ENCODE results near the gene GNAL.

- no peak for TF ChIP-seq EZH2phosphoT487 (conservative IDR thresholded peaks at IDR 0.05; ENCODE audit: low read length)
- TF ChIP-seq, protein P1, sequence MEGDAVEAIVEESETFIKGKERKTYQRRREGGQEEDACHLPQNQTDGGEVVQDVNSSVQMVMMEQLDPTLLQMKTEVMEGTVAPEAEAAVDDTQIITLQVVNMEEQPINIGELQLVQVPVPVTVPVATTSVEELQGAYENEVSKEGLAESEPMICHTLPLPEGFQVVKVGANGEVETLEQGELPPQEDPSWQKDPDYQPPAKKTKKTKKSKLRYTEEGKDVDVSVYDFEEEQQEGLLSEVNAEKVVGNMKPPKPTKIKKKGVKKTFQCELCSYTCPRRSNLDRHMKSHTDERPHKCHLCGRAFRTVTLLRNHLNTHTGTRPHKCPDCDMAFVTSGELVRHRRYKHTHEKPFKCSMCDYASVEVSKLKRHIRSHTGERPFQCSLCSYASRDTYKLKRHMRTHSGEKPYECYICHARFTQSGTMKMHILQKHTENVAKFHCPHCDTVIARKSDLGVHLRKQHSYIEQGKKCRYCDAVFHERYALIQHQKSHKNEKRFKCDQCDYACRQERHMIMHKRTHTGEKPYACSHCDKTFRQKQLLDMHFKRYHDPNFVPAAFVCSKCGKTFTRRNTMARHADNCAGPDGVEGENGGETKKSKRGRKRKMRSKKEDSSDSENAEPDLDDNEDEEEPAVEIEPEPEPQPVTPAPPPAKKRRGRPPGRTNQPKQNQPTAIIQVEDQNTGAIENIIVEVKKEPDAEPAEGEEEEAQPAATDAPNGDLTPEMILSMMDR (IDR thresholded peaks at IDR 0.05; ENCODE audit: insufficient read depth, low read length, poor library complexity, severe bottlenecking): no peak
Observed at GRCh38 chr18:11721720-11722119, 32.7 kb downstream of the GNAL start.
